Kidney epithelial cell (primary cell): ENCODE data around the gene ZEB2. TPM values are rescaled to one million over a fixed set of nuclear protein-coding genes. Genes with fewer than 3 reads are reported as not detected.

ENCODE experiments used
- DNase-seq: peaks from one replicate; pipeline ENCODE4 v3.0.0-alpha.2; 2010; ENCODE audit warnings: low read depth
- H3K27me3 ChIP-seq: 2 replicates; pipeline ENCODE4 v1.6.0; 2011; ENCODE audit warnings: low read length; ENCODE audit not compliant: control insufficient read depth, insufficient read depth
- H3K36me3 ChIP-seq: 2 replicates; pipeline ENCODE4 v1.5.1; 2011; ENCODE audit warnings: low read length; ENCODE audit not compliant: control insufficient read depth, insufficient read depth
- H3K4me3 ChIP-seq: 2 replicates; pipeline ENCODE4 v1.5.1; 2011; ENCODE audit warnings: low read depth, mild to moderate bottlenecking, control low read depth, low read length
- total RNA-seq: library from RNA; depleted of rRNA; stranded (reverse); fragments of >200 nt; gene quantifications from 2 replicates; pipeline ENCODE4 v1.2.3, GENCODE V29; 2015
- TF ChIP-seq, protein P1 (sequence below): IDR thresholded peaks from 2 replicates; pipeline ENCODE4 v1.5.1; 2011; ENCODE audit warnings: mild to moderate bottlenecking, moderate library complexity, low read length, control low read depth, inconsistent platforms; ENCODE audit not compliant: insufficient read depth, poor library complexity, severe bottlenecking

Gene ZEB2
- total RNA-seq, 1 donor from 2014 or later = 14.7 TPM

DNA sequence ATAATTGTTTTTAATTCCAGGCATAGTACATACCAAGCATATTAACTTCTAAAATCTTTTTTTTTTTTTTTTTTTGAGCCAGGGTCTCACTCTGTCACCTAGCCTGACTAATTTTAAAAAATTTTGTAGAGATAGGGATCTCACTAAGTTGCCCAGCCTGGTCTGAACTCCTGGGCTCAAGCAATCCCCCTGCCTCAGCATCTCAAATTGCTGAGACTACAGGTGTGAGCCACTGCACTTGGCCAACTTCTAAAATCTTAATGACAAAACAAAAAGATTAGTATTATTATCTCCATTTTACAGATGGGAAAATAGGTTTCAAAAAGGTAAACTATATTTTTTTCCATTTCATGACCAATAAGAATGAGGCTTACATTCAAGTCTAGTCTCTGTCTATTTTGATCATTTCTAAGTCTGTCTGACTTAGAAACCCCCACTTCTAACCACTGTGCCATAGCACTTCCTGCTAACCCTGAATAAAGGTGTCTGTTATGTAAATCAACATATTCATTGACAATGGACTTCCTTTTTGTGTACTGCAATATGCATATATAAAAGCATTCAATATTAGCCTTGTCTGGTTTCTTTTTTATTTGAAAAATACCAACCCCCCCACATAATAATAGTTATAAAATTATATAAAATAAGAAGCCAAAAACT lies 28.7 kb upstream of the ZEB2 start:
- Histone ChIP-seq H3K27me3 (no peaks in the 10 kb centered on the region), H3K4me3 (no peak overlapping the region), H3K36me3 (no peaks in the 10 kb centered on the region)
- no peak for DNase-seq
- TF ChIP-seq, protein P1, sequence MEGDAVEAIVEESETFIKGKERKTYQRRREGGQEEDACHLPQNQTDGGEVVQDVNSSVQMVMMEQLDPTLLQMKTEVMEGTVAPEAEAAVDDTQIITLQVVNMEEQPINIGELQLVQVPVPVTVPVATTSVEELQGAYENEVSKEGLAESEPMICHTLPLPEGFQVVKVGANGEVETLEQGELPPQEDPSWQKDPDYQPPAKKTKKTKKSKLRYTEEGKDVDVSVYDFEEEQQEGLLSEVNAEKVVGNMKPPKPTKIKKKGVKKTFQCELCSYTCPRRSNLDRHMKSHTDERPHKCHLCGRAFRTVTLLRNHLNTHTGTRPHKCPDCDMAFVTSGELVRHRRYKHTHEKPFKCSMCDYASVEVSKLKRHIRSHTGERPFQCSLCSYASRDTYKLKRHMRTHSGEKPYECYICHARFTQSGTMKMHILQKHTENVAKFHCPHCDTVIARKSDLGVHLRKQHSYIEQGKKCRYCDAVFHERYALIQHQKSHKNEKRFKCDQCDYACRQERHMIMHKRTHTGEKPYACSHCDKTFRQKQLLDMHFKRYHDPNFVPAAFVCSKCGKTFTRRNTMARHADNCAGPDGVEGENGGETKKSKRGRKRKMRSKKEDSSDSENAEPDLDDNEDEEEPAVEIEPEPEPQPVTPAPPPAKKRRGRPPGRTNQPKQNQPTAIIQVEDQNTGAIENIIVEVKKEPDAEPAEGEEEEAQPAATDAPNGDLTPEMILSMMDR = no peak

DNA sequence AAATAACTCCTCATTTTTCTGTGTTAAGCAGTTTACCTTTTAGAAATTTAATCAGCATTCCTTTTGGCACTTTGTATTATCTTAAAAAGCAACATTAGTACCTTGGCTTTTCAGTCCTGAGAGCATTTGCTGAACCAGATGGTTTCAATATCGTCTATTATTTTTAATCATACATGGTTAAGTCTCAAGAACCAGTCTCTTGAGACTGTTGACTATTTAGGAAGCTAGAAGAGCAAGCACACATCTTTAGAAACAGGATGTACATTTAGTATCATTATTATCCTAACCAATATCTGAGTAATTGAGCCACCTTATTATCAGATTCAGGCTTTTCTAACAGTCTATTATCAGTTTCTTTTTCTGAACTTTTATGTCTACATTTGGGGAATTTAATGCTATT lies 28.2 kb upstream of the ZEB2 start:
- no peaks in the 10 kb centered on the region for H3K27me3 ChIP-seq
- TF ChIP-seq, protein P1 = no peak
- no peak for DNase-seq

DNA sequence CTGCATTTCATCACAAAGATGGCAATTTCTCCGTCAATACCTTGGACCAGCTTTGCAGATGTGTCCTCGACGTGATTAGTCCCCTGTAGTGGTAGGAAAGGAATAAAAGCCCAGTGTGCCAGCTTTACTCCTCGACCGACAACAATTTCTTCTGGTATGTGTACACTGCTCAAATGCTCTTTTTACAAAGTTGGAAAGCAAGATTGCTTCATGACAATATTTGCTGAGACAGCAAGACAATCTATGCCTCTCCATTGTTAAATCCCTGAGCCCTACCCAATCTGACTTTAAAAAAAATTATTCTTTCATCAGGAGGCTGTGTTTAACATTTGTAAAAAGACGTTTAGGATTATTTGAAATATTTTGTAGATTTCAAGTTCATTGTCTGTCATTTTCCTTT lies 27.6 kb upstream of the ZEB2 start:
- Histone ChIP-seq H3K4me3 (no peak overlapping the region), H3K36me3 (no peaks in the 10 kb centered on the region), H3K27me3 (no peaks in the 10 kb centered on the region)
- TF ChIP-seq, protein P1 = no peak
- DNase-seq = no peak

More for the DNA sequence above, 28.2 kb upstream of the ZEB2 start:
- no peak overlapping the region for H3K4me3 ChIP-seq
- no peaks in the 10 kb centered on the region for H3K36me3 ChIP-seq

GRCh38 chr2:144546933-144547332 lies 27.0 kb upstream of the ZEB2 start:
- no peaks in the 10 kb centered on the region for H3K27me3 ChIP-seq
- no peaks in the 10 kb centered on the region for H3K36me3 ChIP-seq
- no peak overlapping the region for H3K4me3 ChIP-seq
- TF ChIP-seq, protein P1 = no peak
- DNase-seq = no peak

- TF ChIP-seq, protein P1 = no peak
- no peak overlapping the region for H3K4me3 ChIP-seq
- no peak for DNase-seq
- H3K36me3 ChIP-seq = no peaks in the 10 kb centered on the region
- H3K27me3 ChIP-seq = no peaks in the 10 kb centered on the region
Observed at GRCh38 chr2:144545787-144546186, 25.9 kb upstream of the ZEB2 start.

DNA sequence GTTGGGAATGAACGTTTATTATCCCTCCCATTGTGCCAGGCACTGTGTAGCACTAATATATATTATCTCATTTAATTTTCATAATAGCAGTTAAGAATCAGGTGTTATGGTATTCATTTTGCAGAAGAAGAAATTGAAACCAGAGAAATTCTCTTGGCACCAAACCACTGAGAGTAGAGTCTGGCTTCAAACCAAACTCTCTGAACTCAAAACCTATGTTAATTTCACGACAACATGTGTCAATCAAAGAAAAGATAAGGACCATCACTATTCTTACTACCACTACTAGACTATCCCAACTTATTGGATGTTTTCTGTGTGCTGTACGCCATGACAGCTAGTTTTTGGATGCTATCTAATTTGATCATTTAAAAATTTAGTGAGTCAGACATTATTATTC lies 24.1 kb upstream of the ZEB2 start:
- Histone ChIP-seq H3K27me3 (no peaks in the 10 kb centered on the region), H3K36me3 (no peaks in the 10 kb centered on the region), H3K4me3 (no peak overlapping the region)
- no peak for DNase-seq
- TF ChIP-seq, protein P1 = no peak
